ENCODE results near the gene NR5A2.
"Not testable (repeated sequence)": the region's sequence is repeated elsewhere in the genome, so short reads cannot be mapped to it uniquely, and the experiment has no call there.

The NR5A2 gene

DNA sequence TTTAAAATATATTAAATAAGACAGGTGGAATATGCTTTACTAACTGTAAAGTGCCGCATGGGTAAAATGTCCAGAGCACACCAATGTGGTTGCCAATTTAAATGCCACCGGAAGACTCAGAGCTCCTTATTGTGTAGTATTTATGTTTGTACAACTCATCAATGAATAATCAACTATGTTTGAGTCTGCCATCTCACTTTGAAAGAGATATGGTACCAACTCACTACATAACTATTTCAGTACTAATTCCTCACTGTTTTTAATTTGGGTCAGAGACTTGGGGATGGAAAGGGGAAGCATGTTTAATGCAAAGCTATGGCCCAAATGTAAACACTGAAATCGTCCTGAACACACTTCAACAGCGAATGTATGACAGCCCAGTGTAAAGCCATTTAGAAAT, 144.8 kb downstream of the NR5A2 start:
- DNase-seq, result no peak

DNA sequence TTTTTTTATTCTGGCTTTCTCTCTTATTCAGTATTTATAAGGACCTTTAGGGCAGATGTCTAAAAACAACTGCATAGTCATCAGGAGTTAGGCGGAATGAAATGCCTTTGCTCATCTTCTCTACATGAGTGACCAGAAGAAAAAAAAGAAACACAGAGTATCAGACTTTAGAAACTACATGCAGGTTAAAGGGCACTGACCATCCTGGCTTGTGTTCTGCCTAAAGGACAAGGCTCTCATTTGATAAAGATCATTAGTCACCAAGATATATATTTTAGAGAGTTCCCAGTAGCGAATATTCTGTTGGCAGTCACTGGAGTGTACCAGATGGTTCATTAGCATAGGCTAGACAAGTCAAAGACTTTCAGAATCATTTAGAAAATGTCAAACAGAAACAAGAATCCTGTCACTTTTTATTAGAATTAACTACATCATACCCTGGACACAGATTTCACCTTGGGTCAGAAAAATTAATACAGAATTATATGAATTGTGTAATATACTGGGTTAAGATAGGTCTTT, 145.6 kb downstream of the NR5A2 start:
- no peak for DNase-seq

DNA sequence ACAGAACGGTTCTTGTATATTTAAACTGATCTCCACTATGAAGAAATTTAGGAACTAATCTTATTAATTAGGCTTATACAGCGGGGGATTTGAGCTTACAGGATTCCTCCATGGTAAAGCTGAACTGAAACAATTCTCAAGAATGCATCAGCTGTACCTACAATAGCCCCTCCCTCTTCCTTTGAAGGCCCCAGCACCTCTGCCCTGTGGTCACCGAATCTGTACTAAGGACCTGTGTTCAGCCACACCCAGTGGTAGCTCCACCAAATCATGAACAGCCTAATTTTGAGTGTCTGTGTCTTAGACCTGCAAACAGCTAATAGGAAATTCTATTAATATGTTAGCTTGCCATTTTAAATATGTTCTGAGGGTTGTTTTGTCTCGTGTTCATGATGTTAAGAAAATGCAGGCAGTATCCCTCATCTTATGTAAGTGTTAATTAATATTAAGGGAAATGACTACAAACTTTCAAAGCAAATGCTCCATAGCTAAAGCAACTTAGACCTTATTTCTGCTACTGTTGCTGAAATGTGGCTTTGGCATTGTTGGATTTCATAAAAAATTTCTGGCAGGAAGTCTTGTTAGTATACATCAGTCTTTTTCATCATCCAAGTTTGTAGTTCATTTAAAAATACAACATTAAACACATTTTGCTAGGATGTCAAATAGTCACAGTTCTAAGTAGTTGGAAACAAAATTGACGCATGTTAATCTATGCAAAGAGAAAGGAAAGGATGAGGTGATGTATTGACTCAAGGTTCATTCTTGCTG, 147.2 kb downstream of the NR5A2 start:
- DNase-seq, result no peak

DNA sequence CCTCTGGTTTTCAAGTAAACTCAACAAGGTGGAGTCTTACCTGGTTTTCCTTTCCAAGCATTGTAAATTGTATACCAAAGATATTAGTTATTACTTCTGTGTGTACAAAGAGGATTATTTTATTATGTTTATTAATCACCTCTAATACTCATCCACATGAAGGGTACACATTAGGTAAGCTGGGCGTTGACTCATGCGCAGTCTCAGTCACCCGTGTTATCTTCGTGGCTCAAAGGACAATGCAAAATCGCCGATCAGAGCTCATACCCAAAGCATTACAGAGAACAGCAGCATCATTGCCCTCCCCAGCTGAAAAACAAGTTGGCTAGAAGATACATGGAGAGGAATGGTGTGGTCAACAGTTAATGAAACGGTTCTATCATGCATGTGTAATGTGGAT, 148.7 kb downstream of the NR5A2 start:
- DNase-seq, result no peak

DNA sequence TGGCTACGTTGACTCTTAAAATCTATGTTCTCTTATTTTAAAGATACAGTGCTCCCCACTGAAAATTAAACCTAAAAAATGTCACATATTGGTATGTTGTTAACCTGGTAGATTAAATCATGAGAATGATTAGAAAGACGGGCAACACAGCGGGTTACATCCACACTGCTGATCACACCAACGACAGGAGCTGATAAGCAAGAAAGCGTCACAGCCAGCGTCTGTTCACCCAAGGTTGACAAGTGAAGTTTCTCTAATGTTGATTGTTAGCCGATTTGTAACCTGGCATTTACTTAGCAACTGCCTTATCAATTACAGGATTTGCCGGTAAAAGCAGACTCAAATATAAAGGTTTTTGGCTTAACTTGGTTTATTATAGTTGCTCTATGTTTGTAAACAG, 149.3 kb downstream of the NR5A2 start:
- no peak for DNase-seq

DNA sequence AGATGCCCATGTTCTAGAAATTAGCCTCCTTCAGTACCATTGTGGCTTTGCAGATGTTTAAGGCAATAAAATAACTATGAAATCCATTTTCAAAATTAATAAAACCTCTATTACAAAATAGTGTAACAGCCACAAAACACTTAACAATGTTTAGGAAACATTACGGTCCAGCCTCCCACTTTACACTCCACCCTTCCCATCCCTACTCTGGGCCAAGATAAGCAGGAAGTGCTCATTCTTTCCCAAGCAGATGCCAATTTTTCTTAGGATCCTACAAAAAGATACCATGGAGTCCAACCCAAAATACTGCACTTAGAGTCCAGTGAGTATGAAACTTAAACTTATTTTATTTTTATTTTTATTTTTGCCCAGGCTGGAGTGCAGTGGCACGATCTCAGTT, 150.8 kb downstream of the NR5A2 start:
- DNase-seq, result no peak

DNA sequence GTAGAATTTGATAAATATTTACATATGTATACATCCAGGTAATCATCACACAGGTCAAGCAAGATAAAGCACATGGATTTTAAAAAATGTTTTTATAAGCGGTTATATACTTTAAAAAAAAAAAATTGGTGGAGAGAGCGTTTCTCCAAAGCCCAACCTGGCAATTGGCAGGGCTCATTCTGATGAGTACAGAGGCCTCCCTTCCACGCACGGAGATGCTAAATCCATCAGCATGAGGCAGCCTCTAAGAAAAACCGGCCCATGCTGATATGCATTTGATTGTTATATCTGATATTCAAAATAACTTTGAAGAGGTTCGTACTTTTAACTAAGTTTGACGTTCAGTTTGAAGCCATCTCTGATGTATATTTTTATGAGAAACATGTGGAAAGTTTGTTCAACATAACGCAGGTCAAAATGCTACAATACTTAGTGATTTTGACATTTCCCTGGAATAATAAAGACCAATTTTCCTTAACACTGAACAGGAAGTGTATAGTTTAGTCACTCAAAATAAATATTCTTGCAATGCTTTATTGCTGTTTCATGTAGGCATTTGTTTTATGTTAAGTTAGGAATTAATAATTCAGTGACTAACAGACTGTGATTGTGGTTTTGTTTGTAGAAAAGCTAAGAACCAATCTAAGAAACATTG, 151.7 kb downstream of the NR5A2 start:
- no peak for DNase-seq

DNA sequence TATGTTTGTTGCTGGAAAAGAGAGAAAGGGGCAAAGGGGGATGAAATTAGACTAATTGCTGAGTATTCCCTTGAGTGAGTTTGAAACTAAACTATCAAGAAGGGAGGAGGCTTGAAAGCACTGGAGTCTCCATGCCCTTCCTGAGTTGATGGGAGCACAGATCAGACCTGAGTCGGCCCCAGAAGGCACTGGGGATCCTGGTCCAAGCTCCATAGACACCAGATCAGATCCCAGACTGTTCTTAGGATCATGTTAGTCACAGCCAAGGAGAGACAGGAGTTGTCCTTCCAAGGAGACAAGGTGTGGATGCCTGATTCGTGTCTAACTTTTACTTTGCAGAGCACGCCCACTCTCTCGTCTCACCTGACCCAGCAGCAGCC, 152.3 kb downstream of the NR5A2 start:
- no peak for DNase-seq

DNA sequence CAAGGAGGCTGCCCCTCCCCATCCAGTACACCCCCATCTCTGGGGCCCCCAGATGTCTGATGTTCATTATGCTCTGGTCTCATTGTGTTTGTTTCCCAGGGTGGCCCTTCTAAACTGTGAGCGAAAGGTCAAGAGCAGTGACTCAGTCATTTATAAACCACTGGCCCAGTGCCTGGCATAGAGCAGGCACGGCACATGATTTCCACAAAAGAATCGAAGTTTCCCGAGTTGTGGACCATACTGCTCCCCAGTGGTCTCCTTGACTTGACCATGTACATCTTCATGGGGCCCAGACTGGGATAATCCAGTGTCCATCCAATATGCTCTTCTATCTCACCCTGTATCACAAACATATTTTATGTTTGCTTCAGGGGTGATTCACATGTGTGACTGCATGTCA, 153.3 kb downstream of the NR5A2 start:
- DNase-seq, result no peak

DNA sequence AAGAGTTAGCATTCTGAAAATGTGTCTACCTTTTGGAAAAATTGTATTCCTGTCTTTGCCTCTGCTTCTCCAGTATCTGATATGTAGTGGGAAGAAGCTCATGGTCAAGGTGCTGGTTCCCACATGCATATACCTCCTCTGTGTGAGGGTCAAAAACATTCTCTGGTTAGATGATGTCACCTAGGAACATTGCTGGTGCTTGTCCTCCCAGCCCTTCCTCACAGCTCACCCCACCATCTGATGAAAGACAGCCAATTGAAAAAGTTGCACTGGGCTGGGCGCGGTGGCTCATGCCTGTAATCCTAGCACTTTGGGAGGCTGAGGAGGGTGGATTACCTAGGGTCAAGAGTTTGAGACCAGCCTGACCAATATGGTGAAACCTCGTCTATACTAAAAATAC, 154.4 kb downstream of the NR5A2 start:
- no peak for DNase-seq

DNA sequence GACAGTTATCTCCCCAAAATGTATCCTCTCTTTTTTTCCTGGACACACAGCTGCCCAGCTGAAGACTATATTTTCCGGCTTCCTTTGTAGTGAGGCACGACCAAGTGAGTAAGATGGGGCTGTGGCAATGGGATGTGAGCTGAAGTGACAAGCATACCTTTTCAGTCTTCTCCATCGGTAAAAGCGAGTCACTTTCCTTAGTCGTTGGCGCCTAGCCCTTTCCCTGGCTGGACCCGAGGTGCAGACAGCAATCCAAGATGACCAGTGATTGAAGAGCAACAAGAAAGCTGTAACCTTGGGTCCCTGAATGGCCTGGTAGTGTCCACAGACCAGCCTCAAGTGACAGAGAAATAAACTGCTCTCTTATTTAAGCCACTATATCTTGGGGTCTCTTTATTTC, 155.2 kb downstream of the NR5A2 start:
- DNase-seq, result no peak

DNA sequence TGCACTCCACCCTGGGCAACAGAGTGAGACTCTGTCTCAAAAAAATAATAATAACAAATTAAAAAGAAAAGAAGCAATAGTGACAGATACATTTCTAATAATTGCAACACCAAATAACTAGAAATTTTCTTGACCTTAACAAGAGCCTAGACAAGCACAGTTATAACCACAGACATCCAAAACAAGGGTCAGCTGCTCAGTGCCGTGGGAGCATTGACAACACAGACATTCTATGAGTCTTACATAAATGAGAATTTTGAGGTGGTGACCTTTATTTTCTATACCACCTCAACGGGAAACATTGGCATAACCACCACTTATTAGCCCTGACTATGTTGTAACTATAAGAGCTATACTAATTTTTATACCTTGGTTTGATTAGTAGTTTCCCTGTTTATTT, 156.1 kb downstream of the NR5A2 start:
- DNase-seq, result no peak

DNA sequence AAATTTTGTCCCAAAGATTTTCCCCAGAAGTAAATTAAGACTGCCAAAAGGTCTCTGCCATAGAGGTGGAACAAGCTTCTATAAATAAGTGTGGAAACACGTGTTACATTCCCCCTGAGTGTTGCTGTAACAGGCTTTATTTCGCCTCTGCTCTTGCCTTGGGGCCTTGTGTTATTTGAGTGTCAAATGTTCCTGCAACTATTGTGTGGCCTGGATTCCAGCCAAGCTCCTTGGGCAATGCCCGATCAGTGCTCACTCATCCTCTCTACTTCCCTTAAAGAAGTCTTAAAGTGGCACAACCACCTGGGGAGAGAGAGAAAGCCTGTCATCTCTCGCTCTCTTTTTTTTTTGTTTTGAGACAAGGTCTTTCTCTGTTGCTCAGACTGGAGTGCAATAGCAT, 156.7 kb downstream of the NR5A2 start:
- no peak for DNase-seq

DNA sequence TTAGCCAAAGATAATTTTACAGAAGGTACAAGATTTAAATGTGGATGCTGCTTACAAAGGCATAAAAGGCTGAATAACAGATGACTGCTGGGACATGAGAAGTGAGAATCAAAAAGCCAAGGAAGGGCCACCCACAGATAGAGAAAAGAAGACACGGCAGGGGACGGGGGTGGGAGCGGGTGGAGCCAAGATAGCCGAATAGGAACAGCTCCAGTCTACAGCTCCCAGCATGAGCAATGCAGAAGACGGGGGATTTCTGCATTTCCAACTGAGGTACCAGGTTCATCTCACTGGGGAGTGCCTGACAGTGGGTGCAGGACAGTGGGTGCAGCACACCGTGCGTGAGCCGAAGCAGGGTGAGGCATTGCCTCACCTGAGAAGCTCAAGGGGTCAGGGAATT, 157.7 kb downstream of the NR5A2 start:
- not testable (repeated sequence) for DNase-seq

DNA sequence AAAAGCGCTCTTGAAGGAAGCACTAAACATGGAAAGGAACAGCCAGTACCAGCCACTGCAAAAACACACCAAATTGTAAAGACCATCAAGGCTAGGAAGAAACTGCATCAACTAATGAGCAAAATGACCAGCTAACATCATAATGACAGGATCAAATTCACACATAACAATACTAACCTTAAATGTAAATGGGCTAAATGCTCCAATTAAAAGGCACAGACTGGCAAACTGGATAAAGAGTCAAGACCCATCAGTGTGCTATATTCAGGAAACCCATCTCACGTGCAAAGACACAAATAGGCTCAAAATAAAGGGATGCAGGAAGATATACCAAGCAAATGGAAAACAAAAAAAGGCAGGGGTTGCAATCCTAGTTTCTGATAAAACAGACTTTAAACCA, 159.8 kb downstream of the NR5A2 start:
- not testable (repeated sequence) for DNase-seq

DNA sequence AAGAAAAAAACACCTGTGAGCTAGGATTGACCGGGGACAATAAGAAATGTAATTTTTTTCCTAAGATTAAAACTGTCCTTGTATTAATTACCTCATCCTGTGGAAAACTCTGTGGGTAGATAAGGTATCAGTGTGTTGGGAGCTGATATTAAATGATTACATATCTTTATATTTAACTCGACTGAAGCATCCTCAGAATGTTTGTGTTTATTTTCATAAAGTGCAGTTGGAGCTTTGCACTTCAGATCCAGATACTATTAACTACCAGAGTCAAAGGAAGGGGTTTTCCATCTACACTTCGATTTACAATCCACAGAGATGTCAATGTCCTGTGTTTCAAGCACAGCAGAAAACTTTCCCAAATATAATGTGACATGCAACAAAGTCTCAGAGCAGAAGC, 164.5 kb downstream of the NR5A2 start:
- no peak for DNase-seq

DNA sequence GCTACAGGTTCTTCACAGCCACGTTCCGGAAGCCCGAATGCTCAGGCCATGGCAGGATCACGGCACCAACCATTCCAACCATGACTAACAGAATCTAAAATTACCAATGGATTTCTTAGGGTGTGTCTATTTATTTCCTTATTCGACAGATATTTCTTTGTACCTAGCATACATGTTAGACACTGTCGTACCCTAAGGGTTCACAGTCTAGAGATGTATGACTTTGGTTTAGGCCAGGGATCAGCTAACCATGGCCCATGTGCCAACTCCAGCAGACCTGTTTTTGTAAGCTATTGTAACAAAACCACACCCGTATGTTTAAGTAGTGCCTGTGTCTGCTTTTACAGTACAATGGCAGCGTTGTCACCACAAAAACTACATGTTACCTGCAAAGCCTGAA, 167.0 kb downstream of the NR5A2 start:
- DNase-seq, result no peak

DNA sequence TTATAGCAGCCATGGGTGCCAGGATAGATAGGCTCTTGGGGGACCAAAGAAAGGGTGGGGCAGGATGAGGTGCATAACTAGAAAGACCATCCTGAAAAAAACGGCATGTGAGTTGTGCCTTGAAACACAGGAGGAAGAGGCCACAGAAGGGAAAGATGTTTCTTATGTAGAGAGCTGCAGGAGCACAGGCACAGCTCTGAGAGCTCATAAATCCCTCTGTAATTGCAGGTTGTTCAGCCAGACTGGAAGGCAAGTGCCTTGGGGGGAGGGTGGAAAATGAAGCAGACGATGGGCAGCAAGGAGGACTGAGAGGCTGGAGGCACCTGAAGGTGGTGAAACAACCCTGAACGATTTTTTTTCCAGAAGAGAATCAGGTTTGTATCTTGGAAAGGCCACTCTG, 170.7 kb downstream of the NR5A2 start:
- no peak for DNase-seq

DNA sequence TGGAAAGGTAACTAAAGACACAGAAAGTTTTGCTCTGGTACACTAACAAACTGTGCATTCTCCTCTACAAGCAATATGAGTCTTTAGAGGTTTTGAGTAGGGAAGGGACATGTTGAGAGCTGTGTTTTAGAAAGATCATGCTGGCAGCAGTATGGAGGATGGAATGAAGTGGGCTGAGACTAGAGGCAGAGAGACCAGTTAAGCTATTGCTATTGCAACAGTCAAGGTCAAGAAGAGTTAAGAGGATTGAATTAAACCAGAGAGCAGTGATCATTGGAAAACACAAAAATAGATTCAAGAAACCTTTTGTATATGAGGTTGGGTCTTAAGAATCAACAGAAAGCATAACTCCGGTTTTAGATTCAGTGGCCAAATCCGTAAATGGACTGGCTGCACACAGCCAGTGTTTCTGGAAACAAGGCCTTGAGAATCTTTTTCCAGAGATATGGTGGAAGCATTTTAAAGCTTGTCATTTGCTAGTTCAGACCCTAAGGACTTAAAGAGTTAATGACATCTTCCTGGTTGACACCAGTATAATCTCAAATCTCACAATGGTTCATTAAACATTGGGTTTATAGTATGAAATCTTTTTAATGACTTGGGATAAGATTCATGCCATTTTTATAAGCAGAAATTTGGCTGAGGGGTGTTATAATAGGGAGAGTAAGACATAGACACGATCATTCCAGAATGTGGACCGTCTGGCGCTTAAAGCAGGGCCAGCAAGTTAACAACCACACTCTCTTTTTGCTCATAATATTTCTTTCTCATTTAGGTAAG, 177.9 kb downstream of the NR5A2 start:
- DNase-seq, result no peak

DNA sequence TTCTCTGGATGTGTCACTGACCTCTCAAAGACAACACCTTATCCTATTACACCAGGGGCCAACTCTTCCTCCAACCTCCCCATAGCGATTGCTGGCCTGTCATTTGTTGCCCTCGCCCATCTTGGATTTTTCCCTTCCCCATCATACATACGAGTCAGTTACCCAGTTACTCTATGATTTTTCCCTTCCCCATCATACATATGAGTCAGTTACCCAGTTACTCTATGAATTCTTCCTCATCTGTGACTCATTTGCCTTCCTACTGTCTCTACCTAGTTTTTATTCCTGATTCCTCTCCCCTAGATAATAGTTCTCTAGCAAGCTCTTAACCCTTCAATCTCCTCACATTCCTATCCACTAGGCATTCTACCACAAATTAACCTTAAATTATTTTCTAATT, 178.8 kb downstream of the NR5A2 start:
- DNase-seq, result no peak

DNA sequence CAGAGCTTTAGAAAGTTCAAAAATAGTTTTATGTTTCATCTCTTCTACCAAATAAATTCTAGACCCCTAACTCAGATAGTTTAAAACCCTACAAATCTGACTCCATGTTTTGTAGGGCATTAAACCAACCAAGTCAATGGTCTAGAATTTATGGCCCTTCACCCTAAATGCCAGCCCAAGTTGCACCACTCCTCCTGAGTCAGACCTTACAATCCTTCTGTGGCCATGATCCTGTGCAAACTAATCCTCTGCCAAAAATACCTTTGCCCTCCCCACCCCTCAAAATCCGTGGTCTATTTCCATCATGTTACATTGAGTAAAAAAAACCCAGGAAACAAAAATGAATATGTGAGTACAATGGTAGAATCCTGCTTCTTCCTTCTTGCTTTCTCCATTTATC, 179.3 kb downstream of the NR5A2 start:
- DNase-seq, result no peak

DNA sequence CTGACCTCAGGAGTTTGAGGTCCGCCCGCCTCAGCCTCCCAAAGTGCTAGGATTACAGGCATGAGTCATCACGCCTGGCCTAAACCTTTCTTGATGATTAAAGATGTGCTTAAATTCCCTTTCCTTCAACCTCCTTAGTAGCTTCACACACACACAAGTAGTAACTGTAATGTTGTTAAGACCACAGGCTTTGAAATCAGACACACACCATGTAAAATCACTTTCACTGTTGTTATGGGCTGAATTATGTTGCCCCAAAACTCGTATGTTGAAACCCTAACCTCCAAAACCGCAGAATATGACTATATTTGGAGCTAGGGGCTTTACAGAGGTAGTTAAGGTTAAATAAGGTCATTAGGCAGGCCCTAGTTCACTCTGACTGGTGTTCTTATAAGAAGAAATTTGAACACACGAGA, 180.2 kb downstream of the NR5A2 start:
- DNase-seq, result no peak

DNA sequence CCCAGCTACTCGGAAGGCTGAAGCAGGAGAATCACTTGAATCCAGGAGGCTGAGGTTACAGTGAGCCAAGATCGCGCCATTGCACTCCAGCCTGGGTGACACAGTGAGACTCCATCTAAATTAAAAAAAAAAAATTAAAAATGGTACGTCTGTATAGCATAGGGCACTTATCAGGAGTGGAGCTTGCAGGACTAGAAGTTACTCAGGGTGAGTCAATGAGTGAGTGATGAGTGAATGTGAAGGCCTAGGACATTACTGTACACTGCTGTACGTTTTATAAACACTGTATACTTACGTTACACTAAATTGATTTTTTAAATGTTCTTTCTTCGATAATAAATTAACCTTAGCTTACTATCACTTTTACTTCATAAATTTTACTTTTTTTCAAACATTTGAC, 183.6 kb downstream of the NR5A2 start:
- no peak for DNase-seq

DNA sequence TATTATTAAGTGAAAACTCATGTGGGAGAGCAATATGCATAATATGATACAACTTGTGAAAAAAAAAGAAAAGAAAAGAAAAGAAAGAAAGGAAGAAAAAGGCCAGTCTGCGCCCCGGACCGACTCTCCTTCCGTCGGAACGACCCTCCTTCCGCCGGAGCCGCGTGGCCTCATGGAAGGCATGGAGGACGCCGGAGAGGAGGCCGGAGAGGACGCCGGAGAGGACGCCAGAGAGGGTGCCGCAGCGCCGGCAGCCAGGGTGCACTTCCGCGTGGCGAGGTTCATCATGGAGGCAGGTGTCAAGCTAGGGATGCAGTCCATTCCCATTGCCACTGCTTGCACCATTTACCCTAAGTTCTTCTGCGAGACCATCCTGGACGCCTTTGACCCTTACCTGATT, 185.9 kb downstream of the NR5A2 start:
- DNase-seq, result no peak

Data from activated CD8-positive, alpha-beta memory T cell treated with anti-CD3 and anti-CD28 coated beads, Interleukin-2, amount 50 U/mL, for 4 hours (primary cell).